Measurements from ENCODE around the gene SNTN.
"Not testable (repeated sequence)": the region's sequence is repeated elsewhere in the genome, so short reads cannot be mapped to it uniquely, and the experiment has no call there.

Gene SNTN

GRCh38 chr3:63652066-63652725 is at the start of gene SNTN:
Gene SNTN, plus strand, starts transcription at chr3:63652675. Its CDS starts 13 bp downstream, at chr3:63652688.
- DNase-seq: no peak

- no peak for DNase-seq
These were observed 44.8 kb upstream of the SNTN start for GRCh38 chr3:63607716-63608115.

- DNase-seq: no peak
These were observed 43.1 kb upstream of the SNTN start for GRCh38 chr3:63609408-63609807.

- no peak for DNase-seq
These were observed 42.6 kb upstream of the SNTN start for GRCh38 chr3:63609834-63610233.

GRCh38 chr3:63611382-63611781 is 41.1 kb upstream of the SNTN start:
- DNase-seq: no peak

- no peak for DNase-seq
These were observed 38.9 kb upstream of the SNTN start for GRCh38 chr3:63613561-63613960.

GRCh38 chr3:63617391-63617790 is 35.1 kb upstream of the SNTN start:
- DNase-seq: no peak

GRCh38 chr3:63624941-63625560 is 27.4 kb upstream of the SNTN start:
- no peak for DNase-seq

- no peak for DNase-seq
These were observed 20.8 kb upstream of the SNTN start for GRCh38 chr3:63631670-63632069.

- DNase-seq: no peak
These were observed 17.3 kb upstream of the SNTN start for GRCh38 chr3:63635186-63635585.

GRCh38 chr3:63639806-63640205 is 12.7 kb upstream of the SNTN start:
- DNase-seq: no peak

GRCh38 chr3:63642488-63642887 is 10.0 kb upstream of the SNTN start:
- no peak for DNase-seq

GRCh38 chr3:63644212-63644797 is 8.2 kb upstream of the SNTN start:
- no peak for DNase-seq

GRCh38 chr3:63644928-63645781 is 7.3 kb upstream of the SNTN start:
- not testable (repeated sequence) for DNase-seq

GRCh38 chr3:63654211-63654610 is 1.7 kb downstream of the SNTN start:
- no peak for DNase-seq

GRCh38 chr3:63654931-63655330 is 2.5 kb downstream of the SNTN start:
- DNase-seq: no peak

GRCh38 chr3:63655519-63655918 is 3.0 kb downstream of the SNTN start:
- no peak for DNase-seq

GRCh38 chr3:63656786-63657185 is 4.3 kb downstream of the SNTN start:
- DNase-seq: no peak

GRCh38 chr3:63661242-63661641 is 8.8 kb downstream of the SNTN start:
- no peak for DNase-seq

- DNase-seq: no peak
These were observed 9.5 kb downstream of the SNTN start for GRCh38 chr3:63662011-63662410.

- no peak for DNase-seq
These were observed 10.0 kb downstream of the SNTN start for GRCh38 chr3:63662500-63662899.

- DNase-seq: no peak
These were observed 18.1 kb downstream of the SNTN start for GRCh38 chr3:63670544-63670943.

GRCh38 chr3:63673111-63673510 is 20.6 kb downstream of the SNTN start:
- no peak for DNase-seq

GRCh38 chr3:63674586-63674985 is 22.1 kb downstream of the SNTN start:
- no peak for DNase-seq

Data from activated CD8-positive, alpha-beta memory T cell treated with anti-CD3 and anti-CD28 coated beads for 24 hours (primary cell).